Measurements from ENCODE around the gene POMGNT1. TPM values are rescaled to one million over a fixed set of nuclear protein-coding genes. Genes with fewer than 3 reads are reported as not detected.

Gene POMGNT1
- total and polyA plus RNA-seq, 2 of the 8 experiments (the other 6 are each of a cell fraction or from before 2014, with no cell fraction given) = 28.0 to 40.3 TPM

DNA sequence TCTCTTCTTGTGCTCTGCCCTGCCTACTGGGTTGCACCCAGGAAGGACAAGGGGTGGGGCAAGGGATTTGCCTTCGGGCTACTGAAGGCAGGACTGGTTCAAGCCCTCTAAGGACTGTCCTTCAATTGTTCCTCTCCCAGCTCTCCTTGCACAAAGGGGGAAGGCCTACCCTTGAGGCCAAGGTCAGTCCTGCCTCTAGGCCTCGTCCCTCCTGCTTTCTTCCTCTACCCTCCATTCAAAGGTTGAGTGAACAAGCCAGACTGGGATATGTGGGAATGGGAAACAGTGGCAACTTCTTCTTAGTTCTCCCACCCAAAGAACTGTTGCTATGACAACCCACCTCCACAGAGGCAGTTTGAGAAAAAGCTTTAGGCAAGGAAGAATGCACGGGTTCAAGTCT lies 7.6 kb upstream of the POMGNT1 start:
- Histone ChIP-seq H3K4me1 (replicated peaks in 1 of 4; ENCODE audit: control insufficient read depth in 3 of 4, insufficient read depth in 4 of 4, low read length in 3 of 4) (peaks cover 0 to 3% (median 1%) of the 10 kb centered on the region in 4 experiments; a peak in 4 of 7 replicates), H3K27me3 (replicated peaks in 1 of 4; ENCODE audit: control insufficient read depth in 3 of 4, extremely low read depth in 1 of 4, insufficient read depth in 3 of 4, low read length in 3 of 4) (no peaks in the 10 kb centered on the region), H2BK120ac (replicated peaks; ENCODE audit: low read depth, low read length) (no peak overlapping the region), H4K5ac (ENCODE audit: insufficient read length, low read depth, low read length) (no peak overlapping the region), H2BK15ac (ENCODE audit: low read length) (no peak overlapping the region), H3K79me2 (ENCODE audit: control insufficient read depth in 1 of 2, insufficient read depth in 2 of 2, low read length in 2 of 2) (no peaks in the 10 kb centered on the region; a peak in 1 of 4 replicates), H3K4ac (replicated peaks; ENCODE audit: insufficient read length, low read depth, low read length) (no peak overlapping the region), H2AK5ac (ENCODE audit: low read depth, low read length) (no peak overlapping the region), H3K36me3 (ENCODE audit: control insufficient read depth in 2 of 4, insufficient read depth in 4 of 4, low read length in 3 of 4) (no peaks in the 10 kb centered on the region; a peak in 1 of 8 replicates), H3K18ac (ENCODE audit: extremely low read depth, low read length) (no peak overlapping the region), H3K79me1 (ENCODE audit: low read depth, low read length) (no peaks in the 10 kb centered on the region), H3K14ac (ENCODE audit: insufficient read length) (no peak overlapping the region), H3K27ac (ENCODE audit: low read depth, low read length) (no peak overlapping the region), H3K4me2 (ENCODE audit: insufficient read depth in 1 of 2, low read depth in 2 of 2, low read length in 2 of 2) (no peak overlapping the region), H3K23ac (ENCODE audit: insufficient read length) (no peak overlapping the region), H3K56ac (replicated peaks; ENCODE audit: insufficient read length, low read depth, low read length) (no peak overlapping the region), H4K91ac (replicated peaks; ENCODE audit: insufficient read length, low read length) (no peak overlapping the region), H2AFZ (ENCODE audit: low read length) (no peak overlapping the region), H2BK12ac (ENCODE audit: low read depth, low read length) (no peak overlapping the region), H2BK5ac (ENCODE audit: low read depth, low read length) (no peak overlapping the region), H4K8ac (ENCODE audit: extremely low read depth, insufficient read depth, low read length) (no peak overlapping the region), H3K9ac (replicated peaks in 1 of 4; ENCODE audit: extremely low read depth in 1 of 4, low read depth in 3 of 4, low read length in 3 of 4) (no peak overlapping the region), H4K20me1 (replicated peaks in 1 of 2; ENCODE audit: control insufficient read depth in 1 of 2, insufficient read depth in 2 of 2, low read length in 2 of 2) (no peaks in the 10 kb centered on the region), H3K4me3 (ENCODE audit: extremely low read depth in 1 of 4, insufficient read depth in 2 of 4, low read depth in 3 of 4, low read length in 4 of 4) (no peak overlapping the region), H2BK20ac (ENCODE audit: low read length) (no peak overlapping the region), H3K23me2 (ENCODE audit: low read depth, low read length) (peaks cover 14% of the 10 kb centered on the region), H3K9me3 (ENCODE audit: insufficient read depth in 2 of 2, low read depth in 1 of 2, low read length in 1 of 2) (no peaks in the 10 kb centered on the region)
- ChIA-PET CTCF (ENCODE audit: partially characterized antibody) (interaction anchor here (0.5 to 2.3 kb wide), 3 partner anchors 16 to 236 kb away, joined by 5 to 9 read pairs (median 5); no protein-coding TSS in a partner anchor), POLR2A (ENCODE audit: partially characterized antibody) (interaction anchor here (0.9 to 1.0 kb wide), 2 partner anchors 14 to 16 kb away, joined by 3 read pairs; no protein-coding TSS in a partner anchor)
- 78% methylated on average over 3 of the region's 3 CpGs; no CpG with 5 or more reads in 1 of the 2 experiments for WGBS, 2 experiments (ENCODE audit: extremely low coverage in 1 of 2, insufficient coverage in 1 of 2, insufficient read length in 1 of 2, insufficient replicate concordance in 2 of 2, low coverage in 1 of 2, low lambda C conversion rate in 2 of 2, missing lambda C conversion rate in 1 of 2)
- FAIRE-seq (no peak), DNase-seq (ENCODE audit: low read depth in 1 of 2, low spot score in 2 of 2) (no peak)
- TF ChIP-seq ASH2L (IDR thresholded peaks at IDR 0.05; ENCODE audit: low read length) (no peak), PHF8 (conservative IDR thresholded peaks at IDR 0.05; ENCODE audit: low read depth, low read length) (no peak), POLR2A (IDR thresholded peaks at IDR 0.05; ENCODE audit: control extremely low read depth in 1 of 2, low read depth in 2 of 2, low read length in 2 of 2) (no peak), JUN (IDR thresholded peaks at IDR 0.05; ENCODE audit: low read depth, low read length) (no peak), CBX8 (IDR thresholded peaks at IDR 0.05; ENCODE audit: borderline replicate concordance, low read depth, low read length) (no peak), SIX5 (IDR thresholded peaks at IDR 0.05; ENCODE audit: low read depth, low read length) (no peak), HDAC2 (IDR thresholded peaks at IDR 0.05; ENCODE audit: borderline replicate concordance in 1 of 2, low read depth in 2 of 2, low read length in 2 of 2) (no peak), TCF12 (IDR thresholded peaks at IDR 0.05; ENCODE audit: low read depth, low read length) (no peak), TBP (IDR thresholded peaks at IDR 0.05; ENCODE audit: low read depth, low read length) (no peak), KDM4A (IDR thresholded peaks at IDR 0.05; ENCODE audit: low read depth, low read length, severe bottlenecking) (no peak), GTF2F1 (IDR thresholded peaks at IDR 0.05; ENCODE audit: borderline replicate concordance, low read depth, low read length) (no peak), POU5F1 (IDR thresholded peaks at IDR 0.05; ENCODE audit: low read depth, low read length) (no peak)
- TF ChIP-seq, protein P1, sequence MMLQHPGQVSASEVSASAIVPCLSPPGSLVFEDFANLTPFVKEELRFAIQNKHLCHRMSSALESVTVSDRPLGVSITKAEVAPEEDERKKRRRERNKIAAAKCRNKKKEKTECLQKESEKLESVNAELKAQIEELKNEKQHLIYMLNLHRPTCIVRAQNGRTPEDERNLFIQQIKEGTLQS (IDR thresholded peaks at IDR 0.05; ENCODE audit: insufficient read depth, low read depth, low read length) = no peak
- TF ChIP-seq, protein P2, sequence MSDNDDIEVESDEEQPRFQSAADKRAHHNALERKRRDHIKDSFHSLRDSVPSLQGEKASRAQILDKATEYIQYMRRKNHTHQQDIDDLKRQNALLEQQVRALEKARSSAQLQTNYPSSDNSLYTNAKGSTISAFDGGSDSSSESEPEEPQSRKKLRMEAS (IDR thresholded peaks at IDR 0.05) = no peak
